Naive thymus-derived CD4-positive, alpha-beta T cell (primary cell): ENCODE measurements around the gene RNF166. TPM values are rescaled to one million over a fixed set of nuclear protein-coding genes. Genes with fewer than 3 reads are reported as not detected.

Source experiments
- ATAC-seq: fragments of 150-1000 bp; cut with Tn5 transposase; 2 replicates; pipeline ENCODE4 v1.10.0; 2021; ENCODE audit warnings: mild to moderate bottlenecking, moderate library complexity
- CTCF ChIA-PET: fragments of 350-600 bp; sonication (Branson Sonifier 250); formaldehyde crosslinking; loops from one replicate; lab custom pipeline; 2021; ENCODE audit warnings: antibody characterized with exemption; lab: Charles Lee
- POLR2A ChIA-PET: fragments of 350-600 bp; sonication (Branson Sonifier 250); formaldehyde crosslinking; loops from one replicate; lab custom pipeline; 2021; ENCODE audit warnings: antibody characterized with exemption, inconsistent platforms; lab: Charles Lee
- DNase-seq, 9 donors: peaks; one replicate each; pipeline versions ENCODE4 v3.0.0 to v3.0.0-alpha.2; 2020 to 2022; ENCODE audit warnings: mixed read lengths in 1 of 9
- H3K27ac ChIP-seq: one replicate; pipeline ENCODE4 v1.7.0; 2013; ENCODE audit warnings: mild to moderate bottlenecking, low read depth, low read length, moderate library complexity
- H3K27me3 ChIP-seq, 2 donors: one replicate each; pipeline ENCODE4 v1.7.0; 2013; ENCODE audit warnings: low read length in 2 of 2, mild to moderate bottlenecking in 2 of 2, moderate library complexity in 2 of 2; ENCODE audit not compliant: control insufficient read depth in 2 of 2, insufficient read depth in 2 of 2
- H3K36me3 ChIP-seq, 3 experiments: 1 replicate in 2 of 3; 2 replicates in 1 of 3; pipeline ENCODE4 v1.7.0; 2013; ENCODE audit warnings: low read length in 3 of 3, mild to moderate bottlenecking in 3 of 3, moderate library complexity in 1 of 3; ENCODE audit not compliant: insufficient read depth in 3 of 3, control insufficient read depth in 2 of 3
- H3K4me1 ChIP-seq, 2 donors: one replicate each; pipeline ENCODE4 v1.7.0; 2013; ENCODE audit warnings: low read length in 2 of 2, mild to moderate bottlenecking in 2 of 2, moderate library complexity in 1 of 2; ENCODE audit not compliant: control insufficient read depth in 2 of 2, insufficient read depth in 2 of 2
- H3K4me3 ChIP-seq: 2 replicates; pipeline ENCODE4 v1.7.0; 2013; ENCODE audit warnings: mild to moderate bottlenecking, low read length
- H3K9me3 ChIP-seq, 3 experiments: 1 replicate in 2 of 3; 2 replicates in 1 of 3; pipeline ENCODE4 v1.7.0; 2013; ENCODE audit warnings: low read length in 3 of 3; ENCODE audit not compliant: control insufficient read depth in 2 of 3
- H3K27ac Mint-ChIP-seq, 9 donors: one replicate each; pipeline ENCODE4 v1.8.0; 2020 to 2022; ENCODE audit warnings: mixed read lengths in 9 of 9, mild to moderate bottlenecking in 8 of 9, moderate library complexity in 5 of 9, inconsistent platforms in 2 of 9
- H3K27me3 Mint-ChIP-seq, 5 donors: one replicate each; pipeline ENCODE4 v1.8.0; 2021 to 2022; ENCODE audit warnings: mixed read lengths in 5 of 5, mild to moderate bottlenecking in 1 of 5
- H3K36me3 Mint-ChIP-seq, 5 donors: one replicate each; pipeline ENCODE4 v1.8.0; 2020 to 2022; ENCODE audit warnings: mixed read lengths in 5 of 5, mild to moderate bottlenecking in 3 of 5, inconsistent platforms in 1 of 5
- H3K4me1 Mint-ChIP-seq, 7 donors: one replicate each; pipeline ENCODE4 v1.8.0; 2020 to 2022; ENCODE audit warnings: mixed read lengths in 7 of 7, mild to moderate bottlenecking in 3 of 7, inconsistent platforms in 1 of 7
- H3K4me3 Mint-ChIP-seq, 10 donors: one replicate each; pipeline ENCODE4 v1.8.0; 2020 to 2022; ENCODE audit warnings: mild to moderate bottlenecking in 10 of 10, mixed read lengths in 10 of 10, moderate library complexity in 6 of 10, inconsistent platforms in 2 of 10
- H3K9me3 Mint-ChIP-seq, 11 donors: one replicate each; pipeline ENCODE4 v1.8.0; 2020 to 2022; ENCODE audit warnings: mixed read lengths in 11 of 11, mild to moderate bottlenecking in 4 of 11, inconsistent platforms in 1 of 11, moderate library complexity in 1 of 11
- intact Hi-C, 2 donors: fragments of 100-400 bp; cut with micrococcal nuclease; formaldehyde crosslinking; loops; one replicate each; pipeline ENCODE4 v1.15.1; 2023
- polyA plus RNA-seq, 2 donors: library from polyadenylated mRNA; unstranded; fragments of 300-500 nt; fragmentation: Illumina TruSeq; gene quantifications; one replicate each; pipeline ENCODE4 v1.2.3, GENCODE V29; 2021
- total RNA-seq, 6 experiments: library from RNA in 5 of 6; stranded (reverse) in 5 of 6; gene quantifications; 1 replicate in 5 of 6; 2 replicates in 1 of 6; pipeline ENCODE4 v1.2.3 and lab custom pipeline; 2021 to 2026

RNF166 gene
- total and polyA plus RNA-seq, 7 experiments from 2014 or later, result 67.7 to 324 (median 100) TPM

GRCh38 chr16:88653596-88654362 is 52.4 kb downstream of the RNF166 start:
- no peaks in the 10 kb centered on the region for H3K27me3 ChIP-seq
- CTCF ChIA-PET, result interaction anchor here (1.2 kb wide), 1 partner anchor 51 kb away, joined by 4 read pairs; no protein-coding TSS in a partner anchor
- Mint-ChIP-seq H3K27ac (peak overlapping the region in 7 of 9 donors; percentile 36 to 76 (median 51)), H3K4me3 (peak overlapping the region in 3 of 10 donors; percentile 8 to 21 (median 16)), H3K27me3 (no peaks in the 10 kb centered on the region), H3K9me3 (no peaks in the 10 kb centered on the region), H3K4me1 (peaks cover 6 to 27% (median 13%) of the 10 kb centered on the region in 7 donors), H3K36me3 (peaks cover 0 to 15% (median 2%) of the 10 kb centered on the region in 5 donors)
- intact Hi-C loops, result no loop called here
- no peaks in the 10 kb centered on the region for H3K9me3 ChIP-seq
- no peak overlapping the region for H3K27ac ChIP-seq
- DNase-seq, result no peak
- ATAC-seq, result no peak
- H3K36me3 ChIP-seq, result peaks cover 0 to 46% (median 0%) of the 10 kb centered on the region in 3 experiments
- no peak overlapping the region for H3K4me3 ChIP-seq
- POLR2A ChIA-PET, result interaction anchor here (1.1 to 1.9 kb wide), 3 partner anchors 16 to 33 kb away, joined by 3 to 4 read pairs (median 3); no protein-coding TSS in a partner anchor
- H3K4me1 ChIP-seq, result peaks cover 20 to 21% of the 10 kb centered on the region in 2 donors

GRCh38 chr16:88653101-88653500 is 53.1 kb downstream of the RNF166 start:
- Mint-ChIP-seq H3K9me3 (no peaks in the 10 kb centered on the region), H3K27ac (peak overlapping the region in 6 of 9 donors; percentile 36 to 76 (median 66)), H3K27me3 (no peaks in the 10 kb centered on the region), H3K4me3 (peak overlapping the region in 1 of 10 donors; percentile 42), H3K4me1 (peaks cover 6 to 27% (median 13%) of the 10 kb centered on the region in 7 donors), H3K36me3 (peaks cover 0 to 15% (median 1%) of the 10 kb centered on the region in 5 donors)
- Histone ChIP-seq H3K27ac (peak overlapping the region; percentile 13), H3K4me3 (no peak overlapping the region), H3K36me3 (peaks cover 0 to 48% (median 0%) of the 10 kb centered on the region in 3 experiments), H3K9me3 (no peaks in the 10 kb centered on the region), H3K4me1 (peaks cover 20 to 26% of the 10 kb centered on the region in 2 donors), H3K27me3 (no peaks in the 10 kb centered on the region)
- no peak for DNase-seq
- ATAC-seq, result no peak
- CTCF ChIA-PET, result interaction anchor here (1.2 kb wide), 1 partner anchor 52 kb away, joined by 4 read pairs; no protein-coding TSS in a partner anchor
- intact Hi-C loops, result no loop called here
- POLR2A ChIA-PET, result interaction anchor here (1.1 to 2.2 kb wide), 4 partner anchors 11 to 34 kb away, joined by 3 to 8 read pairs (median 4); no protein-coding TSS in a partner anchor

DNA sequence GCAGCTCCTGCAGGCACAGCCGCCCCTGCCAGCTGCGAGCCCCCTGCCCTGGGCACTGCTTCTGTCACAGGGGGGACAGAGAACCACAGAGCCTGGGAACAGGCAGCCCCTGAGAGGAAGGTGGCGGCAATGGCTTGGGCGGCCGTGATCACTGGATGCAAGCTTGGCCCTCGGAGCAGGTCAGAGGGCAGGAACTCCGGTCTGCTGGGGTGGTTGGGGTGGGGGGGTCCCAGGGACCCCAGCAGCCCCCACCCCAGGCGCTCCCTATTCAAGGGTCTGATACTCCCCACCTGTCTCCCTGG is 53.5 kb downstream of the RNF166 start:
- peaks cover 0 to 15% (median 1%) of the 10 kb centered on the region in 5 donors for H3K36me3 Mint-ChIP-seq
- peak overlapping the region in 1 of 10 donors; percentile 42 for H3K4me3 Mint-ChIP-seq
- H3K27me3 ChIP-seq, result no peaks in the 10 kb centered on the region
- ChIA-PET CTCF (interaction anchor here (1.2 kb wide), 1 partner anchor 53 kb away, joined by 4 read pairs; no protein-coding TSS in a partner anchor), POLR2A (interaction anchor here (1.9 to 2.2 kb wide), 2 partner anchors 11 to 34 kb away, joined by 4 to 8 read pairs; no protein-coding TSS in a partner anchor)
- intact Hi-C loops, result no loop called here
- H3K27ac ChIP-seq, result peak overlapping the region; percentile 84
- H3K4me1 Mint-ChIP-seq, result peaks cover 6 to 27% (median 13%) of the 10 kb centered on the region in 7 donors
- DNase-seq, result no peak
- H3K4me3 ChIP-seq, result no peak overlapping the region
- H3K9me3 ChIP-seq, result no peaks in the 10 kb centered on the region
- H3K4me1 ChIP-seq, result peaks cover 20 to 28% of the 10 kb centered on the region in 2 donors
- no peaks in the 10 kb centered on the region for H3K27me3 Mint-ChIP-seq
- no peak for ATAC-seq
- H3K9me3 Mint-ChIP-seq, result no peaks in the 10 kb centered on the region
- peak overlapping the region in 5 of 9 donors; percentile 46 to 76 (median 69) for H3K27ac Mint-ChIP-seq
- H3K36me3 ChIP-seq, result peaks cover 0 to 48% (median 0%) of the 10 kb centered on the region in 3 experiments

DNA sequence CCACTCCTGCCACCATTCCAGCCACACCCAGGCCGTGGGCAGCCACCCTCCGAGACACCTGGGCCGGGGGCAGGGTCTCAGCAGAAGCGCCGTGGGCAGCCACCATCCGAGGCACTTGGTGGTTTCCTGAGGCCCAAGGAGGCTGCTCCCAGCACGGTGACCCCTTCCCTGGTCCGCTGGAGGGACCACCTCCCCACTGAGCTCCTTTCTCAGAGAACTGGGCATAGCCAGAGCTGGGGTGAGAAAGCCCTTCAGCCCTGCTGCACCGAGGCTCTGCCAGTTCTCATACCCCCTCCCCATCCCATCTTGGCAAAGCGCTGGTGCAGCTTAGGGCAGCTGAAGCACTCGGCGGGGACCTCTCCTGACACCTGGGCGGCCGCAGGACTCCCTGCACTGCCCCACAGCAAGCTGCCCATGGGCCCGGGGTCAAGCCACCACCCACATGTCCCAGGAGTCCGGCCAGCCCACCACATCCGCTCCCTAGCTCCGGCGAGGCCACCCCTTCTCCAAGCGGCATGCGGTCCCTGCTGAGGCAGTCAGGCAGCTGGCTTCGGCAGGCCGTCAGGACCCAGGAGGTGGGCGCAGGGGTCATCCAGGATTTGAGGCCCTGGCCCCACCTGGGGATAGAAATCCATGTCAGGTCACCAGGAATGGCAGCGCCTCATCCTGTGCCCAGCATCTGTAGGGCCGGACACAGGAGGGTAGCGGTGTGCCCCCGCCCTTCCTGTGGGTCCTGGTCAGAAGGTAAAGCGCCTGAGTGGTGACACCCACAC is 54.0 kb downstream of the RNF166 start:
- intact Hi-C loops, result loop anchor here (1.0 to 2.0 kb wide), 11 partner anchors 11 to 199 kb away; partner anchors contain the start of genes MVD (in 2 of the 2), SNAI3 (in 2 of the 2), ZC3H18 (in 2 of the 2) and CTU2 (in 1 of the 2)
- H3K4me1 ChIP-seq, result peaks cover 20 to 28% of the 10 kb centered on the region in 2 donors
- DNase-seq (no peak), ATAC-seq (no peak)
- no peaks in the 10 kb centered on the region for H3K27me3 ChIP-seq
- no peaks in the 10 kb centered on the region for H3K9me3 ChIP-seq
- Mint-ChIP-seq H3K4me3 (peak overlapping the region in 4 of 10 donors; percentile 53 to 91 (median 68)), H3K27ac (peak overlapping the region in 6 of 9 donors; percentile 24 to 98 (median 84)), H3K4me1 (peaks cover 6 to 27% (median 13%) of the 10 kb centered on the region in 7 donors), H3K27me3 (no peaks in the 10 kb centered on the region), H3K9me3 (no peaks in the 10 kb centered on the region), H3K36me3 (peaks cover 0 to 15% (median 1%) of the 10 kb centered on the region in 5 donors)
- CTCF ChIA-PET, result interaction anchor here (1.2 kb wide), 1 partner anchor 53 kb away, joined by 4 read pairs; no protein-coding TSS in a partner anchor
- peak overlapping the region; percentile 84 for H3K27ac ChIP-seq
- POLR2A ChIA-PET, result interaction anchor here (1.2 to 2.2 kb wide), 3 partner anchors 11 to 35 kb away, joined by 4 to 8 read pairs (median 4); partner anchors contain the start of gene MVD
- H3K36me3 ChIP-seq, result peaks cover 0 to 45% (median 0%) of the 10 kb centered on the region in 3 experiments
- H3K4me3 ChIP-seq, result no peak overlapping the region

DNA sequence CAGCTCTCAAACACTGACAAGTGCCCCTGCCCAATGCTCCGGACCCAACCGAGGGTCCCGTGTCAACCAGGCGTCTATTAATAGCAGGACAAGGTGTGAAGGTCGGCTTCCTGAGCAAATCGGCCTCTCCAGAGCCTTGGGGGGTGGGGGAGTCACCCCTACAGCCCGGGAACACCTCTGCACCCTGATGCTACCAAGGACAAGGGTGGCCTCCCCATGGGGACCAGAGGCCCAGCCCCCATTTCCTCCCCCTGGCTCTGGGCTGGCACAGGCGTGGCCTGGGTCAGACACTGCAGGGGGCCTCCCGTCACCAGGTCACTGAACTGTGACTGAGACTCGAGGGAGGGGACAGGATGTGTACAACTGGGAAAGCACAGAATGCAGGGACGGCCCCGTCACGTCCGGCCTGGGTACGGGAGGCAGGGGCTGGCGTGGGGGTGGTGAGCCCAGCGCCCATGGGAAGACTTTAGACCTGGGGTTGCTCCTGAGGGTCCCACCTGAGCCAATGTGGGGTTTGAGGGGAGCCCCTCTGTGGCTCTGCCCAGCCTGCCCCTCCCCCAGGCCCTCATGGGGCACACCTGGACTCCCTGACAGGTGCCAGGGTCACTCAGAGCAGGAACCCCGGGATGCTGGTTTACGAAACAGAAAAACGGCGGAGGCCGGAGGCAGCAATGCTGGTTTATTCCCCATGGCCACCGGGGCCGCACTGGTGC is 54.8 kb downstream of the RNF166 start:
- H3K27me3 Mint-ChIP-seq, result no peaks in the 10 kb centered on the region
- H3K27ac Mint-ChIP-seq, result peak overlapping the region; percentile 81 to 98 (median 88)
- peak overlapping the region; percentile 84 to 93 (median 90) for H3K4me3 Mint-ChIP-seq
- H3K27me3 ChIP-seq, result no peaks in the 10 kb centered on the region
- ATAC-seq, result peak; percentile 81
- peak in 8 of 9 donors; percentile 46 to 76 (median 64) for DNase-seq
- no peaks in the 10 kb centered on the region for H3K9me3 Mint-ChIP-seq
- H3K4me1 ChIP-seq, result peaks cover 20 to 28% of the 10 kb centered on the region in 2 donors
- H3K4me3 ChIP-seq, result peak overlapping the region; percentile 78
- ChIA-PET POLR2A (interaction anchor here (0.6 to 3.0 kb wide), 6 partner anchors 10 to 143 kb away, joined by 3 to 13 read pairs (median 4); partner anchors contain the start of gene MVD), CTCF (no interaction called here)
- peaks cover 0 to 41% (median 0%) of the 10 kb centered on the region in 3 experiments for H3K36me3 ChIP-seq
- H3K9me3 ChIP-seq, result no peaks in the 10 kb centered on the region
- peaks cover 0 to 15% (median 1%) of the 10 kb centered on the region in 5 donors for H3K36me3 Mint-ChIP-seq
- H3K27ac ChIP-seq, result peak overlapping the region; percentile 84
- intact Hi-C loops, result loop anchor here (1.0 to 2.0 kb wide), 11 partner anchors 12 to 199 kb away; partner anchors contain the start of genes MVD (in 2 of the 2), SNAI3 (in 2 of the 2), ZC3H18 (in 2 of the 2) and CTU2 (in 1 of the 2)
- H3K4me1 Mint-ChIP-seq, result peaks cover 6 to 27% (median 13%) of the 10 kb centered on the region in 7 donors
